ENCODE measurements around the gene ERMARD.

DNA sequence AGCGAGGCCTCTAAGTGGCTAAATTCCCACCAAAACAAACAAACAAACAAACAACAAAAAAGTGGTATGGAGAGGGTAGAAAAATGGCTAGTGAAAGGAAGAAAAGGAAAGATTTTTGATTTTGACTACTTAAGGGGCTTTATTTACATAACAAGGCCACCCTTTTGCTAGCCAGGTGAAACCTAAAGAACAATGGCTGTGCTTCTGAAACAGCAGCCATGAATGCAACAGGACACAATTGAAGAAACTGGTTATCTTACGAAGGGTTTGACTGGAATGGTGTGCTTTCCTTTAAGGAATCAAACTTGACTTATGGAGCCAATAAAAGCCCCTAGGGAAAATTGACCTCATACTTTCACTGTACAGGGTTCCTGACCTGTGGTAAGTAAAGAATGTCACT, 68.9 kb downstream of the ERMARD start:
- TF ChIP-seq EZH2phosphoT487 (IDR thresholded peaks at IDR 0.05; ENCODE audit: low read depth) = no peak
- TF ChIP-seq, protein P1, sequence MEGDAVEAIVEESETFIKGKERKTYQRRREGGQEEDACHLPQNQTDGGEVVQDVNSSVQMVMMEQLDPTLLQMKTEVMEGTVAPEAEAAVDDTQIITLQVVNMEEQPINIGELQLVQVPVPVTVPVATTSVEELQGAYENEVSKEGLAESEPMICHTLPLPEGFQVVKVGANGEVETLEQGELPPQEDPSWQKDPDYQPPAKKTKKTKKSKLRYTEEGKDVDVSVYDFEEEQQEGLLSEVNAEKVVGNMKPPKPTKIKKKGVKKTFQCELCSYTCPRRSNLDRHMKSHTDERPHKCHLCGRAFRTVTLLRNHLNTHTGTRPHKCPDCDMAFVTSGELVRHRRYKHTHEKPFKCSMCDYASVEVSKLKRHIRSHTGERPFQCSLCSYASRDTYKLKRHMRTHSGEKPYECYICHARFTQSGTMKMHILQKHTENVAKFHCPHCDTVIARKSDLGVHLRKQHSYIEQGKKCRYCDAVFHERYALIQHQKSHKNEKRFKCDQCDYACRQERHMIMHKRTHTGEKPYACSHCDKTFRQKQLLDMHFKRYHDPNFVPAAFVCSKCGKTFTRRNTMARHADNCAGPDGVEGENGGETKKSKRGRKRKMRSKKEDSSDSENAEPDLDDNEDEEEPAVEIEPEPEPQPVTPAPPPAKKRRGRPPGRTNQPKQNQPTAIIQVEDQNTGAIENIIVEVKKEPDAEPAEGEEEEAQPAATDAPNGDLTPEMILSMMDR (IDR thresholded peaks at IDR 0.05; ENCODE audit: low read depth, low read length) = no peak

All from OCI-LY3 (cell line).